Endothelial cell of umbilical vein (primary cell): ENCODE measurements around the gene LCN6. TPM values are rescaled to one million over a fixed set of nuclear protein-coding genes. Genes with fewer than 3 reads are reported as not detected.
"Not testable (repeated sequence)": the region's sequence is repeated elsewhere in the genome, so short reads cannot be mapped to it uniquely, and the experiment has no call there.

ENCODE experiments used
- BruUV-seq: library from RNA; stranded (reverse); fragments of 400-500 nt; replicated peaks from 2 replicates; lab custom pipeline; 2021; lab: Mats Ljungman, UMichigan
- CTCF ChIA-PET: fragments of 300-600, 350-600 bp; sonication (Branson Sonifier 250); formaldehyde crosslinking; loops from one replicate; lab custom pipeline; 2021; ENCODE audit warnings: antibody characterized with exemption, inconsistent platforms; lab: Charles Lee
- POLR2A ChIA-PET: fragments of 300-600, 350-600 bp; sonication (Branson Sonifier 250); formaldehyde crosslinking; loops from one replicate; lab custom pipeline; 2021; ENCODE audit warnings: antibody characterized with exemption, inconsistent platforms; lab: Charles Lee
- DNase-seq: peaks from one replicate; pipeline ENCODE4 v3.0.0-alpha.2; 2011; ENCODE audit warnings: low read depth, low spot score
- FAIRE-seq: peaks from 2 replicates; lab custom pipeline; 2011; peaks lifted over from hg19 to GRCh38; lab: Jason Lieb, UNC
- H2AFZ ChIP-seq: 2 replicates; pipeline ENCODE4 v1.6.0; 2012; ENCODE audit warnings: low read depth, low read length, control low read depth, inconsistent platforms
- H3K27ac ChIP-seq: 2 replicates; pipeline ENCODE4 v1.5.1; 2011; ENCODE audit warnings: low read depth, mild to moderate bottlenecking, control low read depth, low read length, moderate library complexity; ENCODE audit not compliant: insufficient read depth
- H3K27me3 ChIP-seq, 2 experiments: 2 replicates each; pipeline versions ENCODE4 v1.6.0 to v1.6.1; 2011; ENCODE audit warnings: low read length in 2 of 2, mixed read lengths in 1 of 2; ENCODE audit not compliant: control insufficient read depth in 2 of 2, insufficient read depth in 2 of 2
- H3K36me3 ChIP-seq, 2 experiments: 2 replicates in 1 of 2; 3 replicates in 1 of 2; pipeline ENCODE4 v1.5.1; 2011; ENCODE audit warnings: low read length in 2 of 2, mild to moderate bottlenecking in 1 of 2, moderate library complexity in 1 of 2; ENCODE audit not compliant: control insufficient read depth in 2 of 2, insufficient read depth in 2 of 2; ENCODE audit errors: extremely low read depth in 1 of 2
- H3K4me1 ChIP-seq: 3 replicates; pipeline ENCODE4 v1.5.1; 2011; ENCODE audit warnings: mild to moderate bottlenecking, low read length; ENCODE audit not compliant: control insufficient read depth, insufficient read depth; ENCODE audit errors: extremely low read depth
- H3K4me2 ChIP-seq: 2 replicates; pipeline ENCODE4 v1.6.1; 2011; ENCODE audit warnings: low read length, control low read depth, mixed read lengths; ENCODE audit not compliant: insufficient read depth
- H3K4me3 ChIP-seq, 3 experiments: fragments of 200-600 bp in 1 of 3; sonication (generic), shearing (Covaris generic) in 1 of 3; replicated peaks in 1 of 3; 2 replicates each; pipeline ENCODE4 v1.5.1; 2011 to 2016; ENCODE audit warnings: control low read depth in 3 of 3, low read length in 3 of 3, mild to moderate bottlenecking in 2 of 3, inconsistent platforms in 1 of 3, low read depth in 1 of 3, moderate library complexity in 1 of 3; ENCODE audit not compliant: insufficient read depth in 1 of 3
- H3K79me2 ChIP-seq: 2 replicates; pipeline ENCODE4 v1.6.0; 2012; ENCODE audit warnings: low read length, inconsistent platforms; ENCODE audit not compliant: control insufficient read depth, insufficient read depth
- H3K9ac ChIP-seq: replicated peaks from 2 replicates; pipeline ENCODE3; 2011; ENCODE audit warnings: low read length, control low read depth; ENCODE audit not compliant: insufficient read depth; ENCODE audit errors: extremely low read depth
- H3K9me1 ChIP-seq: replicated peaks from 3 replicates; pipeline ENCODE4 v1.6.0; 2011; ENCODE audit warnings: mild to moderate bottlenecking, low read length; ENCODE audit not compliant: control insufficient read depth, insufficient read depth; ENCODE audit errors: extremely low read depth
- H3K9me3 ChIP-seq: replicated peaks from 2 replicates; pipeline ENCODE4 v1.5.1; 2012; ENCODE audit warnings: low read length, inconsistent platforms; ENCODE audit not compliant: control insufficient read depth, insufficient read depth
- H4K20me1 ChIP-seq: replicated peaks from 2 replicates; pipeline ENCODE3; 2011; ENCODE audit warnings: mild to moderate bottlenecking, low read length; ENCODE audit not compliant: control insufficient read depth, insufficient read depth; ENCODE audit errors: extremely low read depth
- CTCF ChIP-seq, 2 donors: IDR thresholded peaks; 1 replicate in 1 of 2; 2 replicates in 1 of 2; pipeline ENCODE4 v1.5.1; 2011; ENCODE audit warnings: low read length in 2 of 2, mild to moderate bottlenecking in 2 of 2, moderate library complexity in 2 of 2, control low read depth in 1 of 2, inconsistent platforms in 1 of 2, low read depth in 1 of 2; ENCODE audit not compliant: insufficient read depth in 1 of 2; ENCODE audit errors: extremely low read depth in 1 of 2
- EZH2 ChIP-seq: IDR thresholded peaks from 2 replicates; pipeline ENCODE4 v1.6.1; 2012; ENCODE audit warnings: borderline replicate concordance, low read depth, mild to moderate bottlenecking, moderate library complexity, low read length, inconsistent platforms; ENCODE audit not compliant: severe bottlenecking
- GATA2 ChIP-seq: IDR thresholded peaks from 2 replicates; pipeline ENCODE4 v1.7.0; 2011; ENCODE audit warnings: low read depth, mild to moderate bottlenecking, moderate library complexity, mixed read lengths, low read length; ENCODE audit not compliant: insufficient read length, insufficient read depth
- JUN ChIP-seq: IDR thresholded peaks from 2 replicates; pipeline ENCODE4 v1.6.1; 2011; ENCODE audit warnings: borderline replicate concordance, low read depth; ENCODE audit not compliant: insufficient read length, insufficient read depth
- MYC ChIP-seq: IDR thresholded peaks from one replicate; pipeline ENCODE4 v1.6.1; 2011; ENCODE audit warnings: mild to moderate bottlenecking, low read depth, low read length
- dilution Hi-C: fragments of 300-500 bp; cut with MboI; formaldehyde crosslinking; loops from one replicate; pipeline ENCODE4 v1.15.0; 2019; ENCODE audit warnings: low sequenced_read_pairs; ENCODE audit not compliant: extremely low pct_ligation_motif_present
- intact Hi-C: fragments of 100-400 bp; cut with micrococcal nuclease; formaldehyde crosslinking; loops from one replicate; pipeline ENCODE4 v1.10.0; 2022
- polyA plus RNA-seq, 4 experiments: library from polyadenylated mRNA; depleted of rRNA in 3 of 4; stranded (reverse) in 3 of 4; unstranded in 1 of 4; fragments of >200 nt; gene quantifications; 2 replicates each; pipeline versions ENCODE4 v1.2.1 to v1.2.3, GENCODE V29; 2011 to 2012; ENCODE audit warnings: missing spikeins in 1 of 4
- total RNA-seq: library from RNA; stranded (reverse); gene quantifications from 2 replicates; pipeline ENCODE4 v1.2.3, GENCODE V29; 2021

The LCN6 gene
- total and polyA plus RNA-seq, 2 donors (not counting 3 experiments of a cell fraction or from before 2014, with no cell fraction given) = 0.17 TPM; not detected in 1

- H3K4me3 ChIP-seq = no peak overlapping the region
- CTCF ChIA-PET = interaction anchor here (1.0 kb wide), 1 partner anchor 10 kb away, joined by 4 read pairs; no protein-coding TSS in a partner anchor
- dilution Hi-C loops = no loop called here
- FAIRE-seq (no peak), DNase-seq (no peak)
- H3K9ac ChIP-seq = no peak overlapping the region
- H4K20me1 ChIP-seq = no peaks in the 10 kb centered on the region
- POLR2A ChIA-PET = no interaction called here
- no peak overlapping the region for H2AFZ ChIP-seq
- intact Hi-C loops = no loop called here
- no peaks in the 10 kb centered on the region for H3K9me1 ChIP-seq
- no peak overlapping the region for H3K4me2 ChIP-seq
- peaks cover 4 to 5% of the 10 kb centered on the region in 2 experiments for H3K27me3 ChIP-seq
- BruUV-seq = no TSS peak
- no peaks in the 10 kb centered on the region for H3K4me1 ChIP-seq
- H3K9me3 ChIP-seq = no peaks in the 10 kb centered on the region
- no peaks in the 10 kb centered on the region for H3K79me2 ChIP-seq
- no peaks in the 10 kb centered on the region for H3K36me3 ChIP-seq
- TF ChIP-seq EZH2 = no peak
- no peak for TF ChIP-seq CTCF (IDR thresholded peaks at IDR 0.05; ENCODE audit: extremely low read depth in 1 of 2, insufficient read depth in 1 of 2, low read depth in 1 of 2, low read length in 2 of 2)
- TF ChIP-seq JUN = no peak
- no peak for TF ChIP-seq MYC
- no peak for TF ChIP-seq GATA2
- no peak overlapping the region for H3K27ac ChIP-seq
Measured at GRCh38 chr9:136705564-136705963, 42.8 kb downstream of the LCN6 start.

GRCh38 chr9:136704741-136705140 is 43.6 kb downstream of the LCN6 start:
- H4K20me1 ChIP-seq, H3K36me3 ChIP-seq, BruUV-seq, DNase-seq, H3K9ac ChIP-seq, H3K9me3 ChIP-seq, intact Hi-C loops, dilution Hi-C loops, H3K4me2 ChIP-seq, H3K4me1 ChIP-seq, H2AFZ ChIP-seq, POLR2A ChIA-PET, H3K27me3 ChIP-seq, H3K79me2 ChIP-seq, FAIRE-seq, H3K27ac ChIP-seq, H3K4me3 ChIP-seq, H3K9me1 ChIP-seq: not testable (repeated sequence)
- CTCF ChIA-PET = interaction anchor here (1.0 kb wide), 1 partner anchor 9 kb away, joined by 4 read pairs; no protein-coding TSS in a partner anchor
